HEK293 (cell line): Measurements from ENCODE around the gene PPT2.

Experiments used
- KLF8 ChIP-seq: fragments of 450-650 bp; formaldehyde crosslinking; IDR thresholded peaks from 2 replicates; pipeline ENCODE4 v1.5.1; 2016; ENCODE audit warnings: missing biosample characterization, missing genetic modification characterization
- SCRT1 ChIP-seq: fragments of 450-650 bp; formaldehyde crosslinking; IDR thresholded peaks from 2 replicates; pipeline ENCODE4 v1.5.1; 2016; ENCODE audit warnings: missing biosample characterization, missing genetic modification characterization, borderline replicate concordance
- ZFP37 ChIP-seq: fragments of 450-650 bp; formaldehyde crosslinking; IDR thresholded peaks from 2 replicates; pipeline ENCODE4 v1.5.1; 2016; ENCODE audit warnings: missing biosample characterization, missing genetic modification characterization
- ZNF121 ChIP-seq: fragments of 450-650 bp; formaldehyde crosslinking; IDR thresholded peaks from 2 replicates; pipeline ENCODE4 v1.5.1; 2016; ENCODE audit warnings: missing biosample characterization, missing genetic modification characterization
- ZNF140 ChIP-seq: fragments of 450-650 bp; formaldehyde crosslinking; IDR thresholded peaks from 2 replicates; pipeline ENCODE4 v1.5.1; 2016; ENCODE audit warnings: missing biosample characterization, missing genetic modification characterization
- ZNF558 ChIP-seq: fragments of 450-650 bp; formaldehyde crosslinking; IDR thresholded peaks from 2 replicates; pipeline ENCODE4 v1.5.1; 2016; ENCODE audit warnings: missing biosample characterization, missing genetic modification characterization
- ZNF571 ChIP-seq: fragments of 450-650 bp; formaldehyde crosslinking; IDR thresholded peaks from 2 replicates; pipeline ENCODE4 v1.5.0; 2017; ENCODE audit warnings: missing biosample characterization, missing genetic modification characterization
- TF ChIP-seq, protein P1 (sequence below): fragments of 450-650 bp; formaldehyde crosslinking; IDR thresholded peaks from 2 replicates; pipeline ENCODE4 v1.5.1; 2016; ENCODE audit warnings: missing biosample characterization, missing genetic modification characterization
- TF ChIP-seq, protein P2 (sequence below): fragments of 450-650 bp; formaldehyde crosslinking; IDR thresholded peaks from 2 replicates; pipeline ENCODE4 v1.5.1; 2016; ENCODE audit warnings: missing biosample characterization, missing genetic modification characterization

DNA sequence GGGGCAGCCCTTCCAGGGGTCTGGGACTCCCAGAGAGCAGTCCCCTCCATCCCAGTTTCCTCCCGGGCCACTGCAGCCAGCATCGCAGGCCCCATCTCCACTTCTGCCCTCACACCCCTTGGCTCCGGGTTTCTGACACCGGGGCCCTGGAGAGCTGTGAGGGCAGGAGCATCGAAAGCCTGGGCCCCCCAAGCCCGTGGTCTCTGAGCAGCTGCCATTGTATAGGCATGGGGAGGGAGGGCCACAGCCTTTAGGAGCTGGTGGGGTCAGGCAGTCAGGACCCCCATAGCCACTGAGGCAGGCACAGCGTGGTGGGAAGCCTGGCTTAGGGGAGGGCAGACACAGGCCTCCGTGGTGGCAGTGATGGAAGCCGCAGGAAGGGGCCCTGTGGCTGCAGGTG lies 48.2 kb downstream of the PPT2 start:
- TF ChIP-seq ZFP37 (tag by site-specific recombination) (no peak), KLF8 (tag by site-specific recombination) (no peak), ZNF558 (tag by site-specific recombination) (no peak), SCRT1 (tag by site-specific recombination) (no peak), ZNF121 (tag by site-specific recombination) (no peak), ZNF140 (tag by site-specific recombination) (no peak), ZNF571 (tag by site-specific recombination) (no peak)
- TF ChIP-seq, protein P1, sequence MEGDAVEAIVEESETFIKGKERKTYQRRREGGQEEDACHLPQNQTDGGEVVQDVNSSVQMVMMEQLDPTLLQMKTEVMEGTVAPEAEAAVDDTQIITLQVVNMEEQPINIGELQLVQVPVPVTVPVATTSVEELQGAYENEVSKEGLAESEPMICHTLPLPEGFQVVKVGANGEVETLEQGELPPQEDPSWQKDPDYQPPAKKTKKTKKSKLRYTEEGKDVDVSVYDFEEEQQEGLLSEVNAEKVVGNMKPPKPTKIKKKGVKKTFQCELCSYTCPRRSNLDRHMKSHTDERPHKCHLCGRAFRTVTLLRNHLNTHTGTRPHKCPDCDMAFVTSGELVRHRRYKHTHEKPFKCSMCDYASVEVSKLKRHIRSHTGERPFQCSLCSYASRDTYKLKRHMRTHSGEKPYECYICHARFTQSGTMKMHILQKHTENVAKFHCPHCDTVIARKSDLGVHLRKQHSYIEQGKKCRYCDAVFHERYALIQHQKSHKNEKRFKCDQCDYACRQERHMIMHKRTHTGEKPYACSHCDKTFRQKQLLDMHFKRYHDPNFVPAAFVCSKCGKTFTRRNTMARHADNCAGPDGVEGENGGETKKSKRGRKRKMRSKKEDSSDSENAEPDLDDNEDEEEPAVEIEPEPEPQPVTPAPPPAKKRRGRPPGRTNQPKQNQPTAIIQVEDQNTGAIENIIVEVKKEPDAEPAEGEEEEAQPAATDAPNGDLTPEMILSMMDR: no peak
- TF ChIP-seq, protein P2, sequence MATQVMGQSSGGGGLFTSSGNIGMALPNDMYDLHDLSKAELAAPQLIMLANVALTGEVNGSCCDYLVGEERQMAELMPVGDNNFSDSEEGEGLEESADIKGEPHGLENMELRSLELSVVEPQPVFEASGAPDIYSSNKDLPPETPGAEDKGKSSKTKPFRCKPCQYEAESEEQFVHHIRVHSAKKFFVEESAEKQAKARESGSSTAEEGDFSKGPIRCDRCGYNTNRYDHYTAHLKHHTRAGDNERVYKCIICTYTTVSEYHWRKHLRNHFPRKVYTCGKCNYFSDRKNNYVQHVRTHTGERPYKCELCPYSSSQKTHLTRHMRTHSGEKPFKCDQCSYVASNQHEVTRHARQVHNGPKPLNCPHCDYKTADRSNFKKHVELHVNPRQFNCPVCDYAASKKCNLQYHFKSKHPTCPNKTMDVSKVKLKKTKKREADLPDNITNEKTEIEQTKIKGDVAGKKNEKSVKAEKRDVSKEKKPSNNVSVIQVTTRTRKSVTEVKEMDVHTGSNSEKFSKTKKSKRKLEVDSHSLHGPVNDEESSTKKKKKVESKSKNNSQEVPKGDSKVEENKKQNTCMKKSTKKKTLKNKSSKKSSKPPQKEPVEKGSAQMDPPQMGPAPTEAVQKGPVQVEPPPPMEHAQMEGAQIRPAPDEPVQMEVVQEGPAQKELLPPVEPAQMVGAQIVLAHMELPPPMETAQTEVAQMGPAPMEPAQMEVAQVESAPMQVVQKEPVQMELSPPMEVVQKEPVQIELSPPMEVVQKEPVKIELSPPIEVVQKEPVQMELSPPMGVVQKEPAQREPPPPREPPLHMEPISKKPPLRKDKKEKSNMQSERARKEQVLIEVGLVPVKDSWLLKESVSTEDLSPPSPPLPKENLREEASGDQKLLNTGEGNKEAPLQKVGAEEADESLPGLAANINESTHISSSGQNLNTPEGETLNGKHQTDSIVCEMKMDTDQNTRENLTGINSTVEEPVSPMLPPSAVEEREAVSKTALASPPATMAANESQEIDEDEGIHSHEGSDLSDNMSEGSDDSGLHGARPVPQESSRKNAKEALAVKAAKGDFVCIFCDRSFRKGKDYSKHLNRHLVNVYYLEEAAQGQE: no peak
